ENCODE results near the gene PHLDA2.

The PHLDA2 gene

DNA sequence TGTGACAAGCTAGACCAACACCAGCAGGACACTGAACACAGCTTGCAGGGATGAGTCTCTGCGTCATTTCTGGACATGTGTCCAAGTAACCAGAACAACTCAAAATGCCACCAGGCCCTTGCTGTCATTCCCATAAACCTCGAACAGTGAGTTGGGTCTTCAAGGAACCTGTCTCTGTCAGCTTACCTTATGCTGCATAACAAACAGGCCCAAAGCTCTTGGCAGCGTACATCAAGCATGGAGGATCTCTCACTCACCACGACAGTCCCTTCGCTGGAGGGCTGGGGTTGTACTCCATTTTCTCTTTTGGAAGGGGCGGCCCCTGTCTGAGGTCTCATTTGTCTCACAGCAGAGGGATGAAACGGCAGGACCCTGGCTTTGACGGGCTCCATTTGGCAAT, 50.4 kb downstream of the PHLDA2 start:
- TF ChIP-seq FOXP2 (optimal IDR thresholded peaks at IDR 0.05; ENCODE audit: borderline replicate concordance, extremely low read depth, extremely low read length, insufficient read depth) (no peak), POLR2AphosphoS5 (IDR thresholded peaks at IDR 0.05; ENCODE audit: low read depth, low read length) (no peak), TAF1 (IDR thresholded peaks at IDR 0.05; ENCODE audit: borderline replicate concordance, insufficient read depth, low read length) (no peak), SIN3A (IDR thresholded peaks at IDR 0.05; ENCODE audit: borderline replicate concordance, insufficient read depth, low read length) (no peak)
- TF ChIP-seq, protein P1, sequence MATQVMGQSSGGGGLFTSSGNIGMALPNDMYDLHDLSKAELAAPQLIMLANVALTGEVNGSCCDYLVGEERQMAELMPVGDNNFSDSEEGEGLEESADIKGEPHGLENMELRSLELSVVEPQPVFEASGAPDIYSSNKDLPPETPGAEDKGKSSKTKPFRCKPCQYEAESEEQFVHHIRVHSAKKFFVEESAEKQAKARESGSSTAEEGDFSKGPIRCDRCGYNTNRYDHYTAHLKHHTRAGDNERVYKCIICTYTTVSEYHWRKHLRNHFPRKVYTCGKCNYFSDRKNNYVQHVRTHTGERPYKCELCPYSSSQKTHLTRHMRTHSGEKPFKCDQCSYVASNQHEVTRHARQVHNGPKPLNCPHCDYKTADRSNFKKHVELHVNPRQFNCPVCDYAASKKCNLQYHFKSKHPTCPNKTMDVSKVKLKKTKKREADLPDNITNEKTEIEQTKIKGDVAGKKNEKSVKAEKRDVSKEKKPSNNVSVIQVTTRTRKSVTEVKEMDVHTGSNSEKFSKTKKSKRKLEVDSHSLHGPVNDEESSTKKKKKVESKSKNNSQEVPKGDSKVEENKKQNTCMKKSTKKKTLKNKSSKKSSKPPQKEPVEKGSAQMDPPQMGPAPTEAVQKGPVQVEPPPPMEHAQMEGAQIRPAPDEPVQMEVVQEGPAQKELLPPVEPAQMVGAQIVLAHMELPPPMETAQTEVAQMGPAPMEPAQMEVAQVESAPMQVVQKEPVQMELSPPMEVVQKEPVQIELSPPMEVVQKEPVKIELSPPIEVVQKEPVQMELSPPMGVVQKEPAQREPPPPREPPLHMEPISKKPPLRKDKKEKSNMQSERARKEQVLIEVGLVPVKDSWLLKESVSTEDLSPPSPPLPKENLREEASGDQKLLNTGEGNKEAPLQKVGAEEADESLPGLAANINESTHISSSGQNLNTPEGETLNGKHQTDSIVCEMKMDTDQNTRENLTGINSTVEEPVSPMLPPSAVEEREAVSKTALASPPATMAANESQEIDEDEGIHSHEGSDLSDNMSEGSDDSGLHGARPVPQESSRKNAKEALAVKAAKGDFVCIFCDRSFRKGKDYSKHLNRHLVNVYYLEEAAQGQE (IDR thresholded peaks at IDR 0.05; ENCODE audit: insufficient read depth in 1 of 2, low read depth in 2 of 2, low read length in 2 of 2): no peak

All from PFSK-1 (cell line).